Prostate gland (tissue), 2 donors: ENCODE results near the gene PCNT.

Source experiments
- CTCF ChIP-seq, 4 experiments: fragments of 200-600 bp in 2 of 4; fragments of 450-650 bp in 2 of 4; sonication (generic) in 2 of 4; IDR thresholded peaks; 1 replicate in 3 of 4; 2 replicates in 1 of 4; pipeline ENCODE4 v1.5.1; 2016 to 2019; ENCODE audit warnings: antibody characterized with exemption in 4 of 4, mild to moderate bottlenecking in 2 of 4, moderate library complexity in 2 of 4
- POLR2A ChIP-seq: fragments of 450-650 bp; IDR thresholded peaks from one replicate; pipeline ENCODE4 v1.6.1; 2016; ENCODE audit warnings: antibody characterized with exemption, mild to moderate bottlenecking
- POLR2AphosphoS5 ChIP-seq: sonication (generic); formaldehyde crosslinking; IDR thresholded peaks from one replicate; pipeline ENCODE4 v1.6.1; 2017; ENCODE audit warnings: antibody characterized with exemption

- TF ChIP-seq CTCF (IDR thresholded peaks at IDR 0.05) (no peak), POLR2A (no peak), POLR2AphosphoS5 (no peak)
Observed at GRCh38 chr21:46274797-46275390, 49.1 kb upstream of the PCNT start.
